ENCODE data around the gene NUPR1. TPM values are rescaled to one million over a fixed set of nuclear protein-coding genes. Genes with fewer than 3 reads are reported as not detected.
A peak's percentile ranks its signal among the peaks of the same experiment; 100 is the strongest.

The NUPR1 gene
- total RNA-seq (not detected in 2 replicates), polyA plus RNA-seq (not detected in 2 replicates)

- no peaks in the 10 kb centered on the region for H3K9me3 ChIP-seq (ENCODE audit: low read depth)
- no peaks in the 10 kb centered on the region for H3K36me3 ChIP-seq
- peak in 1 of 2 donors; percentile 99 for DNase-seq (ENCODE audit: low read depth in 1 of 2, low spot score in 1 of 2)
- no peak within 1 kb of the TSS for H3K27ac ChIP-seq
- no peak for TF ChIP-seq CTCF (IDR thresholded peaks at IDR 0.05; ENCODE audit: low read depth, low read length)
- H3K27me3 ChIP-seq, result no peaks in the 10 kb centered on the region
- H3K4me1 ChIP-seq (ENCODE audit: low read depth), result no peaks in the 10 kb centered on the region
- H3K4me3 ChIP-seq, result no peak within 1 kb of the TSS
These were observed at the start of gene NUPR1 for GRCh38 chr16:28538733-28539596. Gene NUPR1, minus strand, starts transcription at chr16:28538974. Its CDS starts 67 bp downstream, at chr16:28538907.

GRCh38 chr16:28587386-28587785 lies 48.6 kb upstream of the NUPR1 start:
- Histone ChIP-seq H3K27ac (no peak overlapping the region), H3K27me3 (no peaks in the 10 kb centered on the region), H3K9me3 (ENCODE audit: low read depth) (no peaks in the 10 kb centered on the region), H3K36me3 (peaks cover 5% of the 10 kb centered on the region), H3K4me3 (no peak overlapping the region), H3K4me1 (ENCODE audit: low read depth) (no peaks in the 10 kb centered on the region)
- DNase-seq (ENCODE audit: low read depth in 1 of 2, low spot score in 1 of 2), result no peak
- no peak for TF ChIP-seq CTCF (IDR thresholded peaks at IDR 0.05; ENCODE audit: low read depth, low read length)

GRCh38 chr16:28586466-28586865 lies 47.7 kb upstream of the NUPR1 start:
- no peak for DNase-seq (ENCODE audit: low read depth in 1 of 2, low spot score in 1 of 2)

GRCh38 chr16:28585674-28586073 lies 46.9 kb upstream of the NUPR1 start:
- no peak for TF ChIP-seq CTCF (IDR thresholded peaks at IDR 0.05; ENCODE audit: low read depth, low read length)
- peaks cover 5% of the 10 kb centered on the region for H3K36me3 ChIP-seq
- no peak overlapping the region for H3K27ac ChIP-seq
- no peaks in the 10 kb centered on the region for H3K9me3 ChIP-seq (ENCODE audit: low read depth)
- DNase-seq (ENCODE audit: low read depth in 1 of 2, low spot score in 1 of 2), result peak in 1 of 2 donors; percentile 44
- no peak overlapping the region for H3K4me3 ChIP-seq
- no peaks in the 10 kb centered on the region for H3K4me1 ChIP-seq (ENCODE audit: low read depth)
- H3K27me3 ChIP-seq, result no peaks in the 10 kb centered on the region

More at GRCh38 chr16:28586466-28586865, 47.7 kb upstream of the NUPR1 start:
- H3K27ac ChIP-seq, result no peak overlapping the region
- no peaks in the 10 kb centered on the region for H3K27me3 ChIP-seq
- peaks cover 5% of the 10 kb centered on the region for H3K36me3 ChIP-seq
- no peak for TF ChIP-seq CTCF (IDR thresholded peaks at IDR 0.05; ENCODE audit: low read depth, low read length)
- H3K9me3 ChIP-seq (ENCODE audit: low read depth), result no peaks in the 10 kb centered on the region
- no peaks in the 10 kb centered on the region for H3K4me1 ChIP-seq (ENCODE audit: low read depth)
- H3K4me3 ChIP-seq, result no peak overlapping the region

- no peak overlapping the region for H3K4me3 ChIP-seq
- no peaks in the 10 kb centered on the region for H3K4me1 ChIP-seq (ENCODE audit: low read depth)
- no peak for TF ChIP-seq CTCF (IDR thresholded peaks at IDR 0.05; ENCODE audit: low read depth, low read length)
- no peaks in the 10 kb centered on the region for H3K9me3 ChIP-seq (ENCODE audit: low read depth)
- H3K27ac ChIP-seq, result no peak overlapping the region
- H3K36me3 ChIP-seq, result no peaks in the 10 kb centered on the region
- DNase-seq (ENCODE audit: low read depth in 1 of 2, low spot score in 1 of 2), result no peak
- H3K27me3 ChIP-seq, result no peaks in the 10 kb centered on the region
These were observed 42.0 kb upstream of the NUPR1 start for GRCh38 chr16:28580726-28581315.
